ENCODE results near the gene MEOX2. TPM values are rescaled to one million over a fixed set of nuclear protein-coding genes. Genes with fewer than 3 reads are reported as not detected.

The MEOX2 gene
- total and polyA plus RNA-seq, 2 of the 13 experiments (the other 11 are each of a cell fraction or from before 2014, with no cell fraction given): not detected

DNA sequence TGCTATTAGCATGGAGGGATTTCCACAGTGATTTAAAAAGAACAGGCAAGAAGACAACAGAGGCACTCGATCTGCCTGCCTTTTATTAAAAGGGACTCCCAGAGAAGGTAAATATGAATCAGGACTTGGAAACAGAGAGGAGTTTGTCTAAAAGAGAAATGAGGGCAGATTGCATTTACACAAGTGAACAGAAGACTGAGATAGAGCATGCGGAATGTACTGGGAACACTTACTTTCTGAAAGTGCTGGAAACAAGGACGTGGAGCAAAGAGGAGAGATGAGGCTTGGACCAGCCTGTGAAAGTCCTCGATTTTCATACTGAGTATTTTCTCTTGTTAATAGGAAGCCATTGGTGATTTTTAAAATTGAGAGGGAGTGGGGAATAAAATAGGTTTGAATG, 35.7 kb downstream of the MEOX2 start (continued):
- TF ChIP-seq ZSCAN12 (CRISPR knock-in tag; IDR thresholded peaks at IDR 0.05) (no peak), DMAP1 (CRISPR knock-in tag; IDR thresholded peaks at IDR 0.05) (no peak)
- TF ChIP-seq, protein P1, sequence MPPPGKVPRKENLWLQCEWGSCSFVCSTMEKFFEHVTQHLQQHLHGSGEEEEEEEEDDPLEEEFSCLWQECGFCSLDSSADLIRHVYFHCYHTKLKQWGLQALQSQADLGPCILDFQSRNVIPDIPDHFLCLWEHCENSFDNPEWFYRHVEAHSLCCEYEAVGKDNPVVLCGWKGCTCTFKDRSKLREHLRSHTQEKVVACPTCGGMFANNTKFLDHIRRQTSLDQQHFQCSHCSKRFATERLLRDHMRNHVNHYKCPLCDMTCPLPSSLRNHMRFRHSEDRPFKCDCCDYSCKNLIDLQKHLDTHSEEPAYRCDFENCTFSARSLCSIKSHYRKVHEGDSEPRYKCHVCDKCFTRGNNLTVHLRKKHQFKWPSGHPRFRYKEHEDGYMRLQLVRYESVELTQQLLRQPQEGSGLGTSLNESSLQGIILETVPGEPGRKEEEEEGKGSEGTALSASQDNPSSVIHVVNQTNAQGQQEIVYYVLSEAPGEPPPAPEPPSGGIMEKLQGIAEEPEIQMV (CRISPR knock-in tag; IDR thresholded peaks at IDR 0.05; ENCODE audit: low read depth): no peak

DNA sequence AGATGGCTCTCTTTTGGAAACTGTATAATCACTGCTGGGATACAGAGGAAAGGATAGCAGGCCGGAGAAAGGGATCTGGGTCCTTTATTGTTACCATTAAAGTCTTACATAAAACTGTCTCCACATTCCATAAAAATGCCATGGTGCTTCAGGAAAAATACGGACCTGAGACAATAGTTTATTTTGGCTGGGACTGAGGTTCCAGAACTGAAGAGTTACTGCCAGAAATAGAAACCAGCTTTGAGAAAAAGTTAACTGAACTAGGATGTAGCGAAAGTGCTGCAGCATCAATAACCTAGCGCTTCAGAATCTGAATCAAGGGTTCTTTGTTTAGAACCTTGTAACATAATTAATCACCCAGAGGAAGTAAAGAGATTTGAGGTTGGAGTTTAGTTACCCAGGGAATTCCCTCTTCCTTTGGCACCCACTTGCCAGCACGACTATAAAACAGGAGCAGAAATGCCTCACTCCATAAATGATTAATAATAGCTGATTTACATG, 38.0 kb downstream of the MEOX2 start:
- in situ Hi-C loops (cut with HindIII; ENCODE audit: extremely low pct_ligation_motif_present, low pct_unique_long_range_greater_than_20kb) (no loop called here), intact Hi-C loops (cut with micrococcal nuclease; ENCODE audit: unreplicated experiment) (no loop called here)
- no TSS peak for BruUV-seq (replicated peaks)
- DNase-seq (ENCODE audit: low spot score) (no peak), ATAC-seq (no peak), FAIRE-seq (no peak)
- no peak overlapping the region for H2AFZ ChIP-seq (ENCODE audit: low read length)
- ChIA-PET CTCF (ENCODE audit: low intra/inter-chr PET ratio, low total read pairs) (no interaction called here), POLR2A (no interaction called here)
- TF ChIP-seq KDM6A (CRISPR knock-in tag; IDR thresholded peaks at IDR 0.05; ENCODE audit: low read depth) (no peak), NCOA1 (CRISPR knock-in tag; IDR thresholded peaks at IDR 0.05) (no peak), IRF2 (CRISPR knock-in tag; IDR thresholded peaks at IDR 0.05) (no peak), ZNF329 (CRISPR knock-in tag; IDR thresholded peaks at IDR 0.05; ENCODE audit: low read depth) (no peak), ZNF720 (CRISPR knock-in tag; IDR thresholded peaks at IDR 0.05) (no peak), ZNF891 (CRISPR knock-in tag; IDR thresholded peaks at IDR 0.05) (no peak), ZBTB1 (CRISPR knock-in tag; IDR thresholded peaks at IDR 0.05; ENCODE audit: borderline replicate concordance) (no peak), NBN (conservative IDR thresholded peaks at IDR 0.05) (no peak), ZNF775 (CRISPR knock-in tag; IDR thresholded peaks at IDR 0.05; ENCODE audit: borderline replicate concordance) (no peak)
- TF ChIP-seq, protein P2, sequence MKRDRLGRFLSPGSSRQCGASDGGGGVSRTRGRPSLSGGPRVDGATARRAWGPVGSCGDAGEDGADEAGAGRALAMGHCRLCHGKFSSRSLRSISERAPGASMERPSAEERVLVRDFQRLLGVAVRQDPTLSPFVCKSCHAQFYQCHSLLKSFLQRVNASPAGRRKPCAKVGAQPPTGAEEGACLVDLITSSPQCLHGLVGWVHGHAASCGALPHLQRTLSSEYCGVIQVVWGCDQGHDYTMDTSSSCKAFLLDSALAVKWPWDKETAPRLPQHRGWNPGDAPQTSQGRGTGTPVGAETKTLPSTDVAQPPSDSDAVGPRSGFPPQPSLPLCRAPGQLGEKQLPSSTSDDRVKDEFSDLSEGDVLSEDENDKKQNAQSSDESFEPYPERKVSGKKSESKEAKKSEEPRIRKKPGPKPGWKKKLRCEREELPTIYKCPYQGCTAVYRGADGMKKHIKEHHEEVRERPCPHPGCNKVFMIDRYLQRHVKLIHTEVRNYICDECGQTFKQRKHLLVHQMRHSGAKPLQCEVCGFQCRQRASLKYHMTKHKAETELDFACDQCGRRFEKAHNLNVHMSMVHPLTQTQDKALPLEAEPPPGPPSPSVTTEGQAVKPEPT (CRISPR knock-in tag; IDR thresholded peaks at IDR 0.05; ENCODE audit: low read depth): no peak
- peaks cover 49% of the 10 kb centered on the region for H3K9me3 ChIP-seq (ENCODE audit: low read length)
- no peak overlapping the region for H3K4me3 ChIP-seq (replicated peaks in 1 of 3; ENCODE audit: insufficient read depth in 1 of 3, low read depth in 2 of 3, low read length in 3 of 3)
- no peaks in the 10 kb centered on the region for H3K79me2 ChIP-seq (ENCODE audit: insufficient read depth, low read length)
- no peak overlapping the region for H3K27ac ChIP-seq (ENCODE audit: extremely low read length, insufficient read depth, low read length)
- no peaks in the 10 kb centered on the region for H4K20me1 ChIP-seq (ENCODE audit: insufficient read depth, low read length)
- WGBS (ENCODE audit: low lambda C conversion rate): 34% methylated on average over 5 of the region's 5 CpGs
- H3K36me3 ChIP-seq (replicated peaks in 1 of 2; ENCODE audit: control insufficient read depth in 1 of 2, insufficient read depth in 2 of 2, low read length in 2 of 2): no peaks in the 10 kb centered on the region
- H3K9ac ChIP-seq (ENCODE audit: insufficient read depth, low read depth, low read length): no peak overlapping the region
- H3K27me3 ChIP-seq (ENCODE audit: control insufficient read depth in 1 of 2, insufficient read depth in 2 of 2, low read length in 2 of 2): no peaks in the 10 kb centered on the region
- no peaks in the 10 kb centered on the region for H3K4me1 ChIP-seq (ENCODE audit: insufficient read depth, low read length)
- no peak overlapping the region for H3K4me2 ChIP-seq (ENCODE audit: low read depth, low read length)
